Thoracic aorta (tissue), 2 donors: ENCODE results near the gene LRRTM4. TPM values are rescaled to one million over a fixed set of nuclear protein-coding genes. Genes with fewer than 3 reads are reported as not detected.

Experiments used
- ATAC-seq: fragments of 150-250 bp; one replicate; pipeline ENCODE4 v1.8.0; 2017; ENCODE audit warnings: low read depth; ENCODE audit not compliant: insufficient number of reproducible peaks, low FRiP score
- DNase-seq: peaks from one replicate; pipeline ENCODE4 v3.0.0-alpha.2; 2020; ENCODE audit warnings: low spot score
- H3K27ac ChIP-seq, 2 donors: fragments of 200-600 bp; sonication (generic); 1 replicate in 1 of 2; 2 replicates in 1 of 2; pipeline ENCODE4 v1.5.1; 2016; ENCODE audit warnings: mild to moderate bottlenecking in 2 of 2, moderate library complexity in 2 of 2
- H3K27me3 ChIP-seq: fragments of 200-600 bp; sonication (generic); replicated peaks from 2 replicates; pipeline ENCODE4 v1.6.0; 2016; ENCODE audit warnings: mild to moderate bottlenecking; ENCODE audit not compliant: insufficient read depth
- H3K36me3 ChIP-seq: fragments of 200-600 bp; sonication (generic); one replicate; pipeline ENCODE4 v1.5.1; 2016
- H3K4me1 ChIP-seq, 2 donors: fragments of 200-600 bp; sonication (generic); 1 replicate in 1 of 2; 2 replicates in 1 of 2; pipeline versions ENCODE4 v1.5.1 to v1.6.0; 2016; ENCODE audit warnings: low read depth in 2 of 2, mild to moderate bottlenecking in 1 of 2; ENCODE audit not compliant: control insufficient read depth in 1 of 2
- H3K4me3 ChIP-seq: fragments of 200-600 bp; sonication (generic); 2 replicates; pipeline ENCODE4 v1.5.1; 2016; ENCODE audit warnings: mild to moderate bottlenecking
- H3K9me3 ChIP-seq: fragments of 200-600 bp; sonication (generic); 2 replicates; pipeline ENCODE4 v1.5.1; 2016
- total RNA-seq, 2 donors: library from RNA; depleted of rRNA; stranded (reverse); fragments of >200 nt; gene quantifications; one replicate each; pipeline versions ENCODE4 v1.1.0 to v1.2.3, GENCODE V29; 2016
- TF ChIP-seq, protein P1 (sequence below): fragments of 200-600 bp; sonication (generic); IDR thresholded peaks from one replicate; pipeline ENCODE4 v1.5.1; 2019; ENCODE audit warnings: antibody characterized with exemption

The LRRTM4 gene
- total RNA-seq, 2 donors from 2014 or later: not detected

DNA sequence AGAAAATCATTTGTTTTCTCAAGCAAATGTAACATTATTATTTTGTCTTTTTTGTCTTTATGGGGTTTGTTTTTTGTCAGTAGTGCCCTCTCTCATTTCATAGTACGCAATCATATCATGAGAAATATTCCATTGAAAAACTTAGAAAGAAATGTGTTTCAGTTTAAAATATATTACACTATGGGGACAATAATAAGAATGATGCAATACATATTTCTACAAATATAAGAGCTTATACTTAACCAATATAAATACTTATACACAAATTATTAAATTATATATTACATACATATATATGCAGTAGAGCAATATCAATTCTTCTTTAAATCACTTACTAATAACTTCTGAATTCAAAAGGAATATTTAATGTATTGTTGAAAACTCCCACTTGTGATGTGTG, 13.7 kb downstream of the LRRTM4 start:
- no peak overlapping the region for H3K27ac ChIP-seq
- ATAC-seq (no peak), DNase-seq (no peak)
- H3K4me3 ChIP-seq: no peak overlapping the region
- TF ChIP-seq, protein P1, sequence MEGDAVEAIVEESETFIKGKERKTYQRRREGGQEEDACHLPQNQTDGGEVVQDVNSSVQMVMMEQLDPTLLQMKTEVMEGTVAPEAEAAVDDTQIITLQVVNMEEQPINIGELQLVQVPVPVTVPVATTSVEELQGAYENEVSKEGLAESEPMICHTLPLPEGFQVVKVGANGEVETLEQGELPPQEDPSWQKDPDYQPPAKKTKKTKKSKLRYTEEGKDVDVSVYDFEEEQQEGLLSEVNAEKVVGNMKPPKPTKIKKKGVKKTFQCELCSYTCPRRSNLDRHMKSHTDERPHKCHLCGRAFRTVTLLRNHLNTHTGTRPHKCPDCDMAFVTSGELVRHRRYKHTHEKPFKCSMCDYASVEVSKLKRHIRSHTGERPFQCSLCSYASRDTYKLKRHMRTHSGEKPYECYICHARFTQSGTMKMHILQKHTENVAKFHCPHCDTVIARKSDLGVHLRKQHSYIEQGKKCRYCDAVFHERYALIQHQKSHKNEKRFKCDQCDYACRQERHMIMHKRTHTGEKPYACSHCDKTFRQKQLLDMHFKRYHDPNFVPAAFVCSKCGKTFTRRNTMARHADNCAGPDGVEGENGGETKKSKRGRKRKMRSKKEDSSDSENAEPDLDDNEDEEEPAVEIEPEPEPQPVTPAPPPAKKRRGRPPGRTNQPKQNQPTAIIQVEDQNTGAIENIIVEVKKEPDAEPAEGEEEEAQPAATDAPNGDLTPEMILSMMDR: no peak
- no peaks in the 10 kb centered on the region for H3K36me3 ChIP-seq
- no peaks in the 10 kb centered on the region for H3K27me3 ChIP-seq
- H3K4me1 ChIP-seq: no peaks in the 10 kb centered on the region
- no peaks in the 10 kb centered on the region for H3K9me3 ChIP-seq

DNA sequence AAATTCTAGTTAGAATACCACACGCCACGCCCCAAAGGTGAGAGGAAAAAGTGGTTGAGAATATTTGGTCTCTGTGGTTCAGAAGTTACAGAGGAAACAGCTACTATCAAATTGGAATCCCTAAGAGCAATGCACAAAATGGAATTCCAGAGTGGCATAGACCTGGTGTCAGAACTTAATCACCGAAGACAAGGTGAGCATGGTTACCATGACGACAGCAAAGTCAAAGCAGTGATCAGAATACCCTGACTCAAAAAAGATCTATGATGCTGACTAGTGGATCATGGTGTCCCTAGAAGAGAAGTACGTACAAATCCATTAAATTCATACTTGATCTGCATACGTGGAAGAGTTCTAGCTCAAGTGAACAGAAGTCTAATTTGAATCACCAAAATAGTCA, 14.5 kb downstream of the LRRTM4 start:
- Histone ChIP-seq H3K27me3 (no peaks in the 10 kb centered on the region), H3K4me1 (no peaks in the 10 kb centered on the region), H3K4me3 (no peak overlapping the region), H3K36me3 (no peaks in the 10 kb centered on the region), H3K9me3 (no peaks in the 10 kb centered on the region), H3K27ac (no peak overlapping the region)
- TF ChIP-seq, protein P1: no peak
- ATAC-seq (no peak), DNase-seq (no peak)

DNA sequence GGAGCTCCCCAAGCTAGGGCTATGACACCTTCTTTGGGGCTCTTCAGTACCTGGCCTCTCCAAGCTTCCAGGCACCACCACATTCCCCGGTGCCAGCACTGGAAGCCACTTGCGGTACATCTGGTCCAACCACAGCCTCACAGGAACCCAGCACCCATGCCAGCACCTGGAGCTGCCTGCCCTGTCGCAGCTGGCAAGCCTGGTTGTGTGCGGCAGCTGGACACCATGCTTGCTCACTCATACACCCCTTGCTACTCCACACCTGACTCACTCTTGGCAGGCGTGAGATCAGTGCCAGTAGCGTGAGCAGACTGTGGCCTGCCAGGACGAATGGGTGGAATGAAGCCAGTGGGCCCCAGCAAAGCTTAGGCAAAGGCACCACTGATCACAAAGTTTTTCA, 34.0 kb downstream of the LRRTM4 start:
- no peak overlapping the region for H3K27ac ChIP-seq
- H3K4me3 ChIP-seq: no peak overlapping the region
- H3K27me3 ChIP-seq: no peaks in the 10 kb centered on the region
- no peaks in the 10 kb centered on the region for H3K36me3 ChIP-seq
- ATAC-seq (no peak), DNase-seq (no peak)
- TF ChIP-seq, protein P1: no peak
- H3K4me1 ChIP-seq: no peaks in the 10 kb centered on the region
- H3K9me3 ChIP-seq: no peaks in the 10 kb centered on the region

DNA sequence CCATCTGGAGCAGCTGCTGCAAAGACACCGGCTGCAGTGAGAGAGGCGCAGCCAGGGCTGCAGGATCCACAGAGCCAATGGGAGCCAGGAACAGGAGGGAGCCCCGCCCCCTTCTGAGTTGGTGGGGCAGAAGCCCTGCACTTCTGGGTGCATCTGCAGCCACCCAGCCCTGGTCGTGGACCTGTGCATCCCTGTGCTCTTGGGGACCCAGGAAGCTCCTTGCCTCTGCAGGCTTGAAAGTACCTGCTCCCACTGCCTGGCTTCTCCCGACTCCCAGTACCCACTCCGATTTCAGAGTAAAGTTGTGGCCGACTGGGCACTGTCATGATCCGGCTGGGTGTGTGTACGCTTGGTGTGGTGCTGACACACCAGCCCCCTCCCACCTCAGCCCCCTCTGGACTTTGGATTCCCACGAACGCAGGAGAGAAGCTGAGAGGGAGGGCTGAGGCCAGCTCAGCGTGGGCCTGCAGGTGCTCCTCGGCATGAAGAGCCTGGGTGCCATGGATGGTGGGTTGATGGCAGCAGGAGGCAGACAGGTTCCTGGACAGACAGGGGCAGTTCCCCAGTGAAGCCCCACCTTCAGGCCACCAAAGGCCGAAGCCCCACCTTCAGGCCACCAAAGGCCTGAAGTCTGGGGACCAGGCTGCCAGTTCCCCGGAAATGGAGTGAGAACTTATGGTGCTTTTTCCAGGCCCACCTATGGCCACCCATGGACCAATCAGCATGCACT, 34.9 kb downstream of the LRRTM4 start:
- TF ChIP-seq, protein P1: no peak
- Histone ChIP-seq H3K36me3 (no peaks in the 10 kb centered on the region), H3K27ac (no peak overlapping the region), H3K9me3 (no peaks in the 10 kb centered on the region), H3K4me1 (no peaks in the 10 kb centered on the region), H3K4me3 (no peak overlapping the region), H3K27me3 (no peaks in the 10 kb centered on the region)
- DNase-seq: no peak
- ATAC-seq: no peak

DNA sequence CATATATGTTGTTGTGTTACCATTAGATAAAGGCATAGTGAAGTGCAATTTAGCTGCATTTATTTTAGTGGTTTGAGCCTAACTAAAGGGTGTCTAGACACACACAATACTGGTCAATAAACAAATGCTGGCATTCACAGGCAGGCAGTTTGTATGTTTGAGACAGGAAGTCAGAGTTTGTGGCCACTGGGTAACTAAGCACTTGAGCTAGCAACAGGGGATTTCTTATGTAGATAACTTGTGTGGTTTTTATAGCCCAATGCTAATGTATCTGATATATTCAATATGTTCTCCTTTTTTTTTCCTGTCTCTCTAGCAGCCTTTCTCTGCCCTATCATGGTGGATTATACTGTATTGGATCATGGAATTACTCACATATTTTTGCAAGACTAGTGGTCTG, 38.1 kb downstream of the LRRTM4 start:
- TF ChIP-seq, protein P1: no peak
- H3K9me3 ChIP-seq: no peaks in the 10 kb centered on the region
- no peaks in the 10 kb centered on the region for H3K4me1 ChIP-seq
- no peak for DNase-seq
- no peak for ATAC-seq
- no peaks in the 10 kb centered on the region for H3K36me3 ChIP-seq
- no peaks in the 10 kb centered on the region for H3K27me3 ChIP-seq
- H3K4me3 ChIP-seq: no peak overlapping the region
- H3K27ac ChIP-seq: no peak overlapping the region
